ENCODE measurements around the gene TRMT61A.
A peak's percentile ranks its signal among the peaks of the same experiment; 100 is the strongest.
"Not testable (repeated sequence)": the region's sequence is repeated elsewhere in the genome, so short reads cannot be mapped to it uniquely, and the experiment has no call there.

Gene TRMT61A

DNA sequence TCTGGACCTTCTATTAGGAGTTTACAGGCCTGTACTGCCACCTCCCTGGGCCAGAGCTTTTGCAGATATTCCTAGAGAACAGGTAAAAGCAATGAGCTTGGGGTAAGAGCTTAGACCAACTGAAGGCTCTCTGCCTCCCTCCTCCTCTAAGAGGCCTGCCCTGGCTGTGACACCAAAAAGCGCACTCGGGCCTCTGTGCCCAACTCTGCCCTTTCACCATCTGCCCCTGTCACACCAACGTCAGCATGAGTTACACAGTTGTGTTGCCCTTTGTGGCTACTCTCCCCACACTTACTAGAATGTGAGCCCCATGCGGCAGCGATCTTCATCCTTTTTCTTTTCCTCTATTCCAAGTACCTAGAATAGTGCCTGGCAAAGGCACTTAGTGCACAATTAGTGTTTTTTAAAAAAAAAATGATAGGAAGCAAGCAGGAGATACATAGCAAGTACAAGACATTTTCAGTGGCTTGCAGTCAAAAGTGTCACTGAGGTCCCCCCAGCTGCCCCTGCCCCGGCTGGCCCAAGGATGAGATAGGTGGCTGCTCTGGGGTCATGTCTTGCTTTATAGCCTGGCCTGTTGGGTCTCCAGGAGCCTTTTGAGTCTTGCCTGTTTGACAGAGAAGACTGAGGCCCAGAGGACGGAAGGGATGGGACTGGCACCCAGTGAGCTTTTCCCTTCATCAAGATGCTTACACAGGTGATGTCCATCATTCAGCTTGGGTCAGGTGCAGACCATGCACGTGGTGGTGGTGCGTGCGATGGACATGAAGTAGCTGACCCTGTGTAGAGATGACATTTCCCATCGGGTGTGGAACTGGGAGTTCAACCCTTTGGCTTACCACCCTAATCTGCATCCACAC, 18.9 kb upstream of the TRMT61A start:
- DNase-seq: no peak

DNA sequence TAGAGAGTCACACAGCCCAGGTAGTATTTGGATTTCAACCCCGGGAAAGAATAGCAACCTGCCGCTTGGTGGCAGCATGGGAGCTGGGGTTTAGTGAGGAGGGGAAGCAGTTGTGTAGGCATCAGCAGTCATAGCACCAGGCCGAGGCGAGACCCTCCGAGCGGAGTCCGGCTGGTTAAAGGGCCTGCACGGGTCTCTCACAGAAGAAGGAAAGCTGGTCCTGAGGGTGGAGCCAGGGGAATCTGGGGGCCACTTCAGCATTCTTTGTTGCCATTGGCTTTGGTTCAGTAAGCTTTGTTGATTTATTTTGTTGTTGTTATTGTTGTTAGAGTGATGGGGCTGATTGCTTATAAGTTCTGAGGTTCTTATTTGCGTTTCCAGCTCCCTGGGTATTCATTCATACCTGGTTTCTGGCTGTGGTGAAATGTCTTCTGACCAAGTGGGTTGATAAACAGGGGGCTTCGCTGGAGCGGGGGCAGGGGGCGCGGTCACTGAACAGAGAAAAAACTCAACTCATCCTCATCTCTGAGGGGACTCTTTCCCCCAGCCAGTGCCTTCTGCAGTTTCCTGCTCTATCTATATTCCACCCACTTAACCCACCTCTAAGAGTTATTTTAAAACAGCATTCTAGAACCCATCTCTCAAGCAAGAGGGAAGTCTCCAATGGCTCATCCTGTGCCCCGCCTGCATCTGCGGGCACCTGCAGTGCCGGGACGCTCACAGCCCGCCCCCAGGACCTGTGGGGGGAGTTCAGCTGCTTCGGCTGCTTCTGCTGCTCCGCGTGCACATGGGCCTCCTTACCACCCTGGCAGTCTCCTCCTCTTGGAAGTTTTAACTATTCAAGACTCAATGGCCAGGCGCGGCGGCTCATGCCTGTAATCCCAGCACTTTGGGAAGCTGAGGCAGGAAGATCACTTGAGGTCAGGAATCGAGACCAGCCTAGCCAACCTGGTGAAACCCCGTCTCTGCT, 18.0 kb upstream of the TRMT61A start:
- DNase-seq: no peak

DNA sequence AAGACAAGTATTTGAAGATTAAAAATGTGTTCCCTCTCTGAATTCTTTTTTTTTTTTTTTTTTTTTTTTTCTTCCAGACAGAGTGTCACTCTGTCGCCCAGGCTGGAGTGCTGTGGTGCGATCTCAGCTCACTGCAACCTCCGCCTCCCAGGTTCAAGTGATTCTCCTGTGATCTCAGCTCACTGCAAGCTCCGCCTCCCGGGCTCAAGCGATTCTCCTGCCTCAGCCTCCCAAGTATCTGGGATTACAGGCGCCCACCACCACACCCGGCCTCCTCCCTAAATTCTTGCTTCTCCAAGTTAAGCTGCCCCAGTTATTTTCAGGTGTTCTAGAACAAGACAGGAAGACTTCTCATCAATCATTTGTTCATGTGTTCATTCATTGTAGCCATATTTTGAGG, 16.8 kb upstream of the TRMT61A start:
- not testable (repeated sequence) for DNase-seq

DNA sequence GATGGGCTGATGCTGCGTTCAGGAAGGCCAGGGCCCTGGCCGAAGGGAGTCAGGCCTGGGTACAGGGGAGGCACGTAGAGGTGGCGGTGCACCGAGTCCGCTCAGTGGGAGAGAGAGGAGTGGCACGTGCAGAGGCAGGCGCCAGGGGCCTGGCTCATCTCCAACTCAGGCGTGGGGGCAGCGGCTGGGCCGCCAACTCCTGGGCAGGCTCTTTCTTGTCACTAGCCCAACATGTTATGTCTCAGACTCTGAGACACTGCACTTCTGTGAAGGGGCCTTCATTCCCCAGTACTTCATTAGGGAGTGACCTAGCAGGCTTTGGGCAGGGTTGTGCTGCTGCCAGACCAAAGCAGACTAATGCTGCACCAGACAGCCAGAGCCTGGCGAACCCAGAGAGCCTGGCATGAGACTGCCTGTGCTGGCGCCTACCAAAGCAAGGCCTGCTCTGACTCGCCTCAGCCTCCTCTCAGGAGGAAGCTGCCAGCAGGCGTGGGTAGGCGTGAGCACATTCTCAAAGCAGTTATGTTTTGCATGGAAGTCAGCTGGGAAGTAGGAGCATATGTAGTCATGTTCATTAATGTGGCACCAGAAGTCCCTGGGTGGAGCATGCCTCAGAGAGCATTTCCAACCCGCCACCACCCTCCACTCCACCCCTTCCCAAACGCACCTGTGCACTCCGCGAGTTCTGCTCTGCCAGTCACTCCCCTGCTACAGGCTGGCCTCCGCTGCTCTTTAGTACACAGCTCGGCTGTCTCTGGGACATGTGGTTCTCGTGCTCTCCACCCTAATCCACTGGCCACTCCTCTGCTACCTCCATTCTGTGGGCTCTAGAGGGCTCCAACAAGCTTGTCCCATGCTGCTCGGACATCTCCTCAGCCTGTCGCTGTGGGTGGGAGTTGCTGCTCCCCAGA, 16.0 kb upstream of the TRMT61A start:
- peak; percentile 35 for DNase-seq

DNA sequence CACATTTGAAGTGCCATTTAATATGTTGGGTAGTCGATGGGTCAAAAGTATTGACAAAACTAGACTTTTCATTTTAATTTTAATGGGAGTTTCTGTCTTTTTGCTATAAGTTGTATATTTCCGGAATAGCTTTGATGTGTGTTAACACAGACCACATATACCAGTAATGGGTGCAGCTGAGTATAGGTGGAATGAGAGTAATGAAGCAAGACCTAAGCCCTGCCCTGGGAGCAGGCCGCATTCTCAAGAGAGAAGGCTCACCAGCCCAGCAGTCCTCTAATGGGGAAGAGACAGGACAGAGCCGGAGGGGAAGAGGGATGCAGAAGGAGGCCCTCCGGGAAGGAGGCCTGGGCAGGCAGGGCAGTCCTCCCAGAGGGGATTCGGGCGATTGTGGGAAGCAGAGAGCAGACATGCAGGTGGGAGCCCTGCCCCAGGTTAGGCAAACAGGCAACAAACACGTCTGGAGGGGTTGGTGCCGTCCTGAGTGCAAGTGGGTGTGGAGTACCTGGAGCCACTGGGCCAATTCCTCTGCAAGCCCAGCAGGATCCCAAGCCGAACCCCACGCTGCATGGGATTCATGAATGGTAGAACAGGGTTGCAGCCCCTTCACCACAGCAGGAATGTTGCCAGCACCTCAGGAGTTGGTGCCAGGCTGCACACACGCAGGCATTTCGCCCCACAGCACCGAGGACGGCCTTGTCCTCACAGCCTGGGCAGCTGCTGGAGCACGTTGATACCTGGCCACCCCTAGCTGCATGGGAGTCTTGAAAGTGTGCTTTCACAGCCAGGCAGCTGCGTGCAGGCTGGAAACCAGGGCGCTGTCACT, 14.2 kb upstream of the TRMT61A start:
- DNase-seq: no peak

DNA sequence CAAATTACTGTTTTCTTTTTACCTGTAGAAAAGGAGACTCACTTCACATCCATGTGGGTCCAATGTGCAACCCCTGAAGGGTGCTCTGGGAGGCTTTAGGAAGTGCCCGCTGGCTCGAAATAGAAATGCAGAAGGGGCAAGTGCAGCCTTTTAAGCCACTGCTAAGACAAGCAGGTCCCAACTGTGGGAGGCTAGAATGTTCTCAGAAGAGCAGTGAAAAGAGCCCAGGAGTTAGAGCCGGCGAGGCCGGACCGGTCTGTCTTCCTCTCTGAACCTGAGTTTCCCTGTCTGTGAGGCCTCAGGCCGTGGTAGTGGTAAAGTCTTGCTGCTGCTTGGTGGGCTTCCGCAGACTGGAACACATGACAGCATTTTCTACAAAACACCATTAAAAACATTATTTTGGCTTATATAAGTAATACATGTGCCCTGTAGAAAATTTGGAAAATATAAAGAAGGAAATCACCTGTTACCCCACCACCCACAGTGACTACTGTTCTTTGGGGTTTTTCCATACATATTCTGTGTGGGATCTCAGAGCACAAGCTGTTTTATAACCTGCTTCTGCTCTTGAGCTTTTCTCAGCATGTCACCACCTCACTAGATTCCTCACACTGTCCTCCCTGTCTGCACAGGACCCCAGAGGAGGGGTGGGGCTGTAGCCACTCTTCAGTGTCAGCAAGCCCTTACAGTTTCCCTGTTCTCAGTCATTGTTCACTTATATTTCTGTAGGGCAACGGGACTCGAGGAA, 12.4 kb upstream of the TRMT61A start:
- DNase-seq: no peak

DNA sequence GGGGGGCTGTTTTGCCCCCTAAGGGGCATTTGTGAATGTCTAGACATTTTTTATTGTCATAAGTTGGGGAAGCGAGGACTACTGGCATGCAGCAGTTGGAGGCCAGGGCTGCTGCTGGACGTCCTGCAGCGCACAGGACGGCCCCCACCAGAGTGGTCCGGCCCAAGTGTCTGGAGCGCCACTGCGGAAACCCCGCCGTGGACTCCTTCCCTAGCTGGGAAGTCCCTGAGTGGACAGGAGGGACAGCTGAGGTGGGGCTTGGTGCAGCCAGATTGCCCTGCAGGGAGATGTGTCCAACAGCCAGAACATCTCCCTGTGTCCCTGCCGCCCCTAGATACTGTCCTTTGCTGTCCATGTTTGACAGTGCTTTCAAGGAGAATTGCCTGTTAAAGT, 11.8 kb upstream of the TRMT61A start:
- no peak for DNase-seq

DNA sequence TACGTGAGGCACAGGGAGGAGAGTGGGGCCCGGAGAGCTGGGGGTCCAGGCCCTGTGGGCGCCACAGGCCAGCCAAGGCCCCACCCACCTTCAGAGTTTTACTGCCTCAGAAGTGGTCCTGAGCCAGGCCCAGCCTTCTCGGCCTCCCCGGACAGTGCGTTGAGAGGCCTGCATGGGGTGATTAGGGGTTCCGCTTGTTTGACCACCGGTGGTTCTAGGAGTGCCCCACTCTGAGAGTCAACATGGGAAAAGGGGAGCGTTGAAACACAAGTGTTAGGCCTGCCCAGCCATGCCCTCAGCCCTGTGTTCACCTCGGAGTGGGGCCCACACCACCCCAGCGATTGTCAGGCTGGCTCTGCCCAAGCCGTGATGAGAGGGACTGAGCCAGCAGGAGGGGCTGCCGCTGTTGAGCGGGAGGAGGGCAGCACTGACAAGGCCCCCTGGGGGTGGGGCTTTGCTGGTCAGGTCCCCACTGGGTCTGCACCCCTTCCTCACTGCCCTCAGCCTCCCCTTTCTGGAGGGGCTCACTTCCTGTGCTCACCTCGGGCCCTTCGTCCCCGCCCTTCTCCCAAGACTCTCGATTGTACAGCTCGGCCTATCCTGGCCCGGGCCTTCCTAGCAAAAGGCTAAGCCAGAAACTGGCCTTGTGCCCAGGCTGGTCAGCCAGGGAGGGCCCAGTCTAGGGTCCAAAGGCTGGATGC, 11.1 kb upstream of the TRMT61A start:
- DNase-seq: no peak

DNA sequence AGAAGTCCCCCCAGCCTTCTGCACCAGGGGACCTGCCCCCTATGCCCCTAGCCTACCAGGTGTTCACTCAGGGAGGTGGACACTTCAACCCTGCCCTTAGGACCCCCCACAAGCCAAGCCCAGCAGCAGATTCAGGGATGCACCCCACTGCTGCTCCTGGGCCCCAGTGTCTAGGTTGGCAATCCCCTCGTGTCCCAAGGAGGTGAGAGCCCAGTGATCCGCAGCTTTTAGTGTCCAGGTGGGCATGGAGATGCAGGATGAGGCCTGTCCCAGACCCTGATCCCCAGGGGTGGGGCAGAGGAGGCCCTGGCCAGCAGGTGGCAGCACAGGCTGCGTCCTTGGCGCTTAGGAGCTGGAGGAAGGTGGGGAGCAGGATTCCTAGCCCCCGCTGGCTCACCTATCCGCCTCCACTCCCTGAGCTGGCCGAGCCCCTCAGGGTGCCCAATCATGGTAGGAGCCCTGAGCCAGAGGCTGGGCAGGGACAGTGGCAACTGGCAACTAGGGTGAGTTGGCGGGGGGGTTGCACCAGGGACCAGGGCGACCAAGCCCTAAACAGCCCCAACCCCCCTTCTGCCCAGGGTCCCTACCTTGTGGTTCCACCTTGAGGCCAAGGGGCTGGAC, 10.5 kb upstream of the TRMT61A start:
- DNase-seq: peak; percentile 13

DNA sequence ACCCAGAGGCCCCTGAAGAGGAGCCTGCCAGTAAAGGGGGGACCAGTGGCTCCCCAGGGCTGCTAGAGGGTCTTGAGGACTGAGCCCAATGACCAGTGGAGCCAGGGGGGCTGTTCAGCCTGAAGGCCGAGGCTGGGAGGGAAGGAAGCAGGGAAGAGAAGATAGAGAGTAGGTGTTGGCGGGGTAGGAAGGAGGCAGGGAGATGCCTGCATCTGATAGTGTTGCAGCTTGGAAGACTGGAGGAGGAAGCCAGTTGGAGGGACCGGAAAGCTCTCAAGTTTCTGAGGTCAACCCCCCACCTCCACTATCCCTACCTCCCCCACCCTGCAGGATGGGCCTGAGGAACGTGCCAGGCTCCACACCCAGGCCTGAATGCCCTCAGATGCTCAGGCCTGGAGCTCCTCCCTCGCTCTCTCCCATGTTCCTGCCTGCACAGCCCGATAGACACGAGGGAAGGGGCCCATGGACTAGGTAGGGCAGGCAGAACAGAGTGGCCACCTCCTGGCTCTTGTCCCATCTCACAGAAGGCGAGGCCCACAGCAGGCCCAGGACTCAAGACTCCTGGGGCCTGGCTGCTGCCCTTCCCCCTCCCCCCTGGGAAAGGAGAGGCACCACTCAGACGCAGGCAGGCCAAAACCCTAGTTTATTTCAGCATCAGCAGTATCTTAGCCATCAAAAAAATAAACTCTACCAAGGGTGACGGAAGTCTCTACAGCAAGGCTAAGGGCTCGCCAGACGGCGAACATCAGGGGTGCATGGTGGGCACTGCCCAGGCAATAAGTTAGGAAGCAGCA, 9.8 kb upstream of the TRMT61A start:
- DNase-seq: no peak

DNA sequence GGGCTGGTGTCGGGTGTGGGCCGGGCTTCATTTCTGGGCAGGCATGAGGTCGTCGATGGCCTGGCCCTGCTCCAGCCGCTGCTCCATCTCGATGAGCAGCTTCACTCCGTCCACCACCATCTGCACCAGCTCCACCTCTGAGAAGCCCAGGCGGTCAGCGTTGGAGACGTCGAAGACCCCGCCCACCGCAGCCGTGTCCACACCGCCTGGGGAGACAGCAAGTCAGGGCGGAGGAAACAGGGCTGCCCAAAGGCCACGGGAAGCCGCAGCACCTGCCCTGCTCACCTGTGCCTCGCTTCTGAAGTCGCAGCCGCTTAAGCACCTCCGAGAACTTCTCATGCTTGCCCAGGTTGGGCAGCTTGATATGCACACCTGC, 9.2 kb upstream of the TRMT61A start:
- no peak for DNase-seq

DNA sequence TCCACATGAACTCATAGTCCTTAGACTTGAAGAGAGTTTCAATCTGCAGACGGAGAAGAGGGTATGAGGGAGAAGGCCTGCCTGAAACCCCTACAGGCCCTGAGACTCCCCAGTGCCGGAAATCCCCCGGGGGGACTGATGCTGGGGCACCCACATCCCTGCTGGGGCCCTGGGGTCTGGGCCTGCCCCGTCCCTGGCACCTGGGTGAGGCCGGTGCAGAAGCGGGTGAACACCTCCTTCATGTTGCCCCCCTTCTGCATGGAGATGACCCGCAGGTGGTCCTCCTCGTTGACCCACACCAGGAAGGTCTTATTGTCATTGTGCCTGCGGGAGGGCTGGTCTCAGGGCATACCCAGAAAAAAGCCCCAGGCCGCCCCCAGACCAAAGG, 8.7 kb upstream of the TRMT61A start:
- no peak for DNase-seq

DNA sequence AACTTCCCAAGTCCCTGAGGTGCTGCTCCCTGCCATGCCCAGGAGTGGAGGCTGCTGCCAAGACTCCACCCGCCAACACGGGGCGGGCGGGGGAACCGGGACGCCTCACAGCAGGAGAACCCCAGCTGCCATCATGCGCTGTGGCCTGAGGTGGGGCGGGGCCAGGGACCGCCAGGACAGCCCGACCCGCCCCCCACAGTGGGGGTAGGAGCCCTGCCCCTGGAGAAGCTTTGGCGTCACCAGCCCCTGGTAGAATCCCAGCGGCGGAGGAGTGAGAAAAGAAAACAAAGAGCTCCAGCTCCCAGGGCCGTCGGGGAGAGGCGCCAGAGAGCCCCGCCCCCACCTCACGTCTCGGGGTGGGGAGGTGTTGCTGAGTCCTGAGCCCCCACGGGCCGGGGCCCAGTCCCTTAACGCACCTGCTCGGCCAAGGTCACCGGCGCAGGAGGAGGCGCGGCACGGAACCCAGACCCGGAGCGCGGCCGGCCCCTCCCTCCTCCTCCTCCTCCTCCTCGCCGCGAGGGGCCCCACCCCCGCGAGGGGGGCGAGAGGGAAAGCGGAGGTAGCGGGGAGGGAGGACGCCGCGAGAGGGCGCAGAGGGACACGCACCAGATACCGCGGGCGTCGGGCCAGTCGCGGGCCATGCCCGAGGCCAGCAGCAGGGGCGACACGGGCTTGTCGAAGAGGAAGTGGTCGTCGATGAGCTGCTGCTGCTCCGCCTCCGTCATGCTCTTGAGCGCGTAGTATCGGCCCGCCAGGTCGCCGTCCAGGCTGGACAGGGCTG, 8.1 kb upstream of the TRMT61A start:
- peak; percentile 72 for DNase-seq

DNA sequence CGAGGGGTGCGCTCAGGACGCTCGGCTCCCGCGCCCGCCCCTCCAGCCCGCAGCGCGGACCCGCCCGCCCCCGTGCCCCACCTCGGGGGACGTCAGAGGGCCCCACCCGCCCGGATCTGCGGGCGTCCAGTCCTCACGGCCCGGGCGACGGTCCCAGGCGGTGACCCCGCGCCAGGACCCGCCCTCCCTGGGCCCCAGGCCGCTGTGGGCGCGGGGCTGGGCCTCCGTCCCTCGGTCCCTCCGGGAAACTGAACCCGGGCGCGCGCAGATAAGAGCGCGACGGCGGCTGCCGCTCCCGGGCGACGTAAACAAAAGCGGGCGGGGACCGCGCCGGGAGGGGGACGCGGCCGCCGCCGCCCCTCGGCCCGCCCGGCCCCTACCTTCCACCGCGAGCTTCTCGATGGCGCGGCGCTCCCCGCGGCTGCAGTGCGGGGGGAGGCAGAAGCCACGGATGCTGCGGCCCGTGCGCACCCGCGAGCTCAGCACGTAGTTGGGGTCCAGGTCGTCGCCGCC, 7.5 kb upstream of the TRMT61A start:
- DNase-seq: no peak

DNA sequence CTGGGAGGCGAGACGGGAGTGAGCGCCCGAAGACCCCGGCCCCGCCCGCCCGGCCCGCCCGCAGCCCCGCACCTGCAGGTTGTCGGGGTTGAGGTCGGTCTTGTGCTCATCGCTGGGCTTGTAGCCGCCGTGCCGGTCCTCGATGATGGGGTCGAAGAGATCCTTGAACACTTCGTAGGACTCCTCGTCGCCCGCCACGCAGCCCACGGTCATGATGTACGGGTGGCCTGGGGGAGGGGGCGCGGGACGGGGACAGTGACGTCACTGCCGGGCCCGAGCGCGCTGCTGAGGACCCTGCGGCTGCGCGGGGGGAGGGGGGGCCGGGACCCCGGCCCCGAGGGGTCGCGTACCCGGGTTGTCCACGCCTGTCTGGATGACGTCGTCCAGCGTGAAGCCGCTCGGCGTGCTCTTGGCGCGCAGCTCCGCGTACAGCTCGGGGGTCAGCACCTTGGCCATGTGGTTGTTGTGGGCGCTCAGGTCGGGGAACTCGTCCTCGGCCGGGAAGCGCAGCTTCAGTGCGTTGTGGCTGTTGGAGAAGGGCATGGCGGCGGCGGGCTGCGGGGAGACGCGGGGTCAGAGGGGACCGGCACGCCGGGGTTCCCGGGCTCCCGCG, 6.9 kb upstream of the TRMT61A start:
- no peak for DNase-seq

DNA sequence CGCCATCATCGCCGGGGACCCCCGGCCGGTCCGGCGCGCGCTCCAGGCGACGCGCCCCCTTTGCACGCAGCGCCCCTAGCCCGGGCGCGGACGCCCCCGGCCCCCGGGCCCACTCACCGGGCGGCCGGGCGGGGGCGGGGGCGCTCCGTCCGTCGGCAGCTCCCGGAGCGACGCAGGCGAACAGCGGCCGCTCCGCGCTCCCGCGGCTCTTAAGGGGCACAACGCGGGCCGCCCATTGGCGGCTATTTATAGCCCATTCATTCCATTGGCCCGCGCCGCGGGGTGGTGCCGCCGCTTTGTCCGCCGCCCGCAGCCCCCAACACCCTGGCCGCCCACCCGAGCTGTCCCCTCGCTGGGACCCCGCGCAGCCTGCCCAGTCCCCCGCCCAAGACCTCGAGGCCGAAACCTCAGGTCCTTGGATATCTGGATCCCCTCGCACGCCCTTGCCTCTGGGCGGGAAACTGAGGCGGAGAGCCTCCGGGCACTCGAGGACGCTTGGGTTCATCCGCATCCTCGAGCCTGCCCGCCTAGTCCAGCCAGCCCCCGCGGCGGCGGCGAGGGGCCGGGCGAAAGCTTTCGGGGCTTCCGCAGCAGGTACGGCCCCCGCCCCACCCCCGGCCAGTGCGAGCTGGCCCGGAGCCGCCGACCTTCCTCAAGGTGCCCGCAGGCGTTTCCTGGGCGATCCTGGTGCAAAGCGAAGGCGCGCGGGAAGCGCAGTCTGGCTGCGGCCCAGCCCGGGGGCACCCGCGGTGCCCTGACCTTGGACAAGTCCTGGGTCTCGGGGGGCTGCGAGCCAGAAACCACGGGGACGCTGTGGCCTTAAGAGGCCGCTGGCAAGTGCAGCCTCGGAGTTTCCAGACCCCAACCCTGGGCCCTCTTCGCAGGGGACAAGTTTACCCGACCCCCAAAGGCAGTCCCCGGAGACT, 6.1 kb upstream of the TRMT61A start, which contains the start of gene CKB:
CKB (minus strand) TSS at position 182 of the 926 bp plus-strand sequence. CDS start 337 bp downstream, outside the sequence.
- no peak for DNase-seq
